Ascending aorta (tissue), 2 donors: ENCODE data around the gene UNC5B. TPM values are rescaled to one million over a fixed set of nuclear protein-coding genes. Genes with fewer than 3 reads are reported as not detected.

ENCODE experiments used
- DNase-seq, 2 donors: peaks; one replicate each; pipeline ENCODE4 v3.0.0-alpha.2; 2019; ENCODE audit warnings: low spot score in 2 of 2
- H3K27ac ChIP-seq, 2 donors: fragments of 200-600 bp; sonication (generic); one replicate each; pipeline ENCODE4 v1.5.1; 2016 to 2017; ENCODE audit warnings: mild to moderate bottlenecking in 1 of 2
- H3K27me3 ChIP-seq: fragments of 200-600 bp; sonication (generic); one replicate; pipeline ENCODE4 v1.5.1; 2017
- H3K36me3 ChIP-seq, 2 donors: fragments of 200-600 bp; sonication (generic); one replicate each; pipeline ENCODE4 v1.5.1; 2016
- H3K4me1 ChIP-seq, 2 donors: fragments of 200-600 bp; sonication (generic); one replicate each; pipeline ENCODE4 v1.5.1; 2016 to 2017; ENCODE audit warnings: mild to moderate bottlenecking in 1 of 2
- H3K4me3 ChIP-seq, 2 donors: fragments of 200-600 bp; sonication (generic); one replicate each; pipeline ENCODE4 v1.5.1; 2016 to 2017; ENCODE audit warnings: mild to moderate bottlenecking in 1 of 2
- H3K9me3 ChIP-seq, 2 donors: fragments of 200-600 bp; sonication (generic); one replicate each; pipeline ENCODE4 v1.5.1; 2016
- intact Hi-C: fragments of 100-400 bp; cut with DNase I; formaldehyde crosslinking; loops from one replicate; pipeline ENCODE4 v1.15.1; 2023
- total RNA-seq: library from RNA; depleted of rRNA; stranded (reverse); fragments of >200 nt; gene quantifications from one replicate; pipeline ENCODE4 v1.1.0, GENCODE V29; 2016
- TF ChIP-seq, protein P1 (sequence below), 3 experiments: fragments of 200-600 bp in 2 of 3; fragments of 450-650 bp in 1 of 3; sonication (generic) in 2 of 3; IDR thresholded peaks; one replicate each; pipeline ENCODE4 v1.5.1; 2016 to 2019; ENCODE audit warnings: antibody characterized with exemption in 3 of 3, mild to moderate bottlenecking in 1 of 3, moderate library complexity in 1 of 3

UNC5B gene
- total RNA-seq, 1 donor from 2014 or later, result 42.4 TPM

- H3K4me1 ChIP-seq, result peaks cover 9 to 17% of the 10 kb centered on the region in 2 donors
- no peak overlapping the region for H3K4me3 ChIP-seq
- TF ChIP-seq, protein P1, sequence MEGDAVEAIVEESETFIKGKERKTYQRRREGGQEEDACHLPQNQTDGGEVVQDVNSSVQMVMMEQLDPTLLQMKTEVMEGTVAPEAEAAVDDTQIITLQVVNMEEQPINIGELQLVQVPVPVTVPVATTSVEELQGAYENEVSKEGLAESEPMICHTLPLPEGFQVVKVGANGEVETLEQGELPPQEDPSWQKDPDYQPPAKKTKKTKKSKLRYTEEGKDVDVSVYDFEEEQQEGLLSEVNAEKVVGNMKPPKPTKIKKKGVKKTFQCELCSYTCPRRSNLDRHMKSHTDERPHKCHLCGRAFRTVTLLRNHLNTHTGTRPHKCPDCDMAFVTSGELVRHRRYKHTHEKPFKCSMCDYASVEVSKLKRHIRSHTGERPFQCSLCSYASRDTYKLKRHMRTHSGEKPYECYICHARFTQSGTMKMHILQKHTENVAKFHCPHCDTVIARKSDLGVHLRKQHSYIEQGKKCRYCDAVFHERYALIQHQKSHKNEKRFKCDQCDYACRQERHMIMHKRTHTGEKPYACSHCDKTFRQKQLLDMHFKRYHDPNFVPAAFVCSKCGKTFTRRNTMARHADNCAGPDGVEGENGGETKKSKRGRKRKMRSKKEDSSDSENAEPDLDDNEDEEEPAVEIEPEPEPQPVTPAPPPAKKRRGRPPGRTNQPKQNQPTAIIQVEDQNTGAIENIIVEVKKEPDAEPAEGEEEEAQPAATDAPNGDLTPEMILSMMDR (IDR thresholded peaks at IDR 0.05), result no peak
- H3K9me3 ChIP-seq, result no peaks in the 10 kb centered on the region
- no peak for DNase-seq
- intact Hi-C loops, result no loop called here
- H3K36me3 ChIP-seq, result no peaks in the 10 kb centered on the region
- H3K27me3 ChIP-seq, result no peaks in the 10 kb centered on the region
- H3K27ac ChIP-seq, result no peak overlapping the region
These were observed 35.8 kb downstream of the UNC5B start for GRCh38 chr10:71248210-71248609.

GRCh38 chr10:71249996-71250395, 37.6 kb downstream of the UNC5B start:
- Histone ChIP-seq H3K9me3 (no peaks in the 10 kb centered on the region), H3K4me1 (peaks cover 0 to 9% of the 10 kb centered on the region in 2 donors), H3K36me3 (no peaks in the 10 kb centered on the region), H3K27ac (no peak overlapping the region), H3K27me3 (no peaks in the 10 kb centered on the region), H3K4me3 (no peak overlapping the region)
- TF ChIP-seq, protein P1 (IDR thresholded peaks at IDR 0.05), result no peak
- intact Hi-C loops, result no loop called here
- DNase-seq, result no peak

DNA sequence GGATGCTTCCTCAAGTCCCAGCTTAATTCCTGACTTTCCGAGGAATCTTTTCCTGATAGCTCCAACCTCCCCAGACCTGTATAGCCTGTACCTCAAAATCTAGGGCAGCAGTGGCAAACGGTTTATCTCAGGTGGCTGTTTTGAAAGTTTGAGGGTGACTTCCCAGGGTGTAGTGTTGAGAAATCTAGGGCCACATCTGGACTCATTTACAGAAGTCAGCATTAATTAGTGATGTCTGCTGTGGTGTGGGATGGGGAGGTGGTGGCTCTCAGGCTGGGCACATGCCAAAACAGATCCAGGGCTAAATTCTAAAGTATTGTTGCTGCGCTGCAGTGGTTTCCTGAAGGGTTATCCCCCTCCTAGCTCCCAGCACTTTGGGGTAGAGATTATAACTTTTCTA, 38.0 kb downstream of the UNC5B start:
- H3K4me1 ChIP-seq, result peaks cover 0 to 9% of the 10 kb centered on the region in 2 donors
- H3K27me3 ChIP-seq, result no peaks in the 10 kb centered on the region
- DNase-seq, result no peak
- H3K36me3 ChIP-seq, result no peaks in the 10 kb centered on the region
- H3K4me3 ChIP-seq, result no peak overlapping the region
- TF ChIP-seq, protein P1 (IDR thresholded peaks at IDR 0.05), result no peak
- intact Hi-C loops, result no loop called here
- no peaks in the 10 kb centered on the region for H3K9me3 ChIP-seq
- H3K27ac ChIP-seq, result no peak overlapping the region

DNA sequence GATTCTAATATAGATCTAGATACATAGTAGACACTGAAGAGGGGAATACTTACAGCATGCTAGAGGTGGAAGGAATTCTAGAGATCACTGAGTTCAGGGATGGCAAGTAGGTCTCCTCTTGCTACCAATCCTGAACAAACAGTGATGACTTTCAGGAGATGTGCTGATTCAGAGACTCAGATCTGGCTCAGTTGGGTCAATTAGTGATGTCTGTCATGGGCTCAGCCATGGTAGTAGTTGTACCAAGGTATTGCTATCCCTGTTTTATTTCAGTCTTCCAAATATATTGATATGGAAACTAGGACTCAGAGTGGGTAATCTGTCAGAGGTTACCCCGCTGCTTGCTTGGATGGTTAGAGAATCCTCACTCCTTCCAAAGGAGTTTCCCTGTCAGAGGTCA, 38.5 kb downstream of the UNC5B start:
- TF ChIP-seq, protein P1 (IDR thresholded peaks at IDR 0.05), result no peak
- H3K4me1 ChIP-seq, result peaks cover 0 to 12% of the 10 kb centered on the region in 2 donors
- no peaks in the 10 kb centered on the region for H3K36me3 ChIP-seq
- H3K27ac ChIP-seq, result no peak overlapping the region
- H3K9me3 ChIP-seq, result no peaks in the 10 kb centered on the region
- H3K27me3 ChIP-seq, result no peaks in the 10 kb centered on the region
- intact Hi-C loops, result no loop called here
- H3K4me3 ChIP-seq, result no peak overlapping the region
- DNase-seq, result no peak

GRCh38 chr10:71251319-71251718, 38.9 kb downstream of the UNC5B start:
- Histone ChIP-seq H3K4me3 (no peak overlapping the region), H3K4me1 (peaks cover 0 to 14% of the 10 kb centered on the region in 2 donors)
- intact Hi-C loops, result no loop called here

More at GRCh38 chr10:71251319-71251718, 38.9 kb downstream of the UNC5B start:
- TF ChIP-seq, protein P1 (IDR thresholded peaks at IDR 0.05), result no peak
- Histone ChIP-seq H3K9me3 (no peaks in the 10 kb centered on the region), H3K27me3 (no peaks in the 10 kb centered on the region), H3K27ac (no peak overlapping the region), H3K36me3 (no peaks in the 10 kb centered on the region)
- no peak for DNase-seq
